A549 (cell line): ENCODE measurements around the gene PRXL2B.

Experiments used
- CTCF ChIP-seq: fragments of >200 bp; sonication (Bioruptor Twin); formaldehyde crosslinking; IDR thresholded peaks from 3 replicates; pipeline ENCODE4 v1.5.1; 2016
- JUN ChIP-seq, 2 experiments: fragments of >200 bp; sonication (Bioruptor Twin); formaldehyde crosslinking; IDR thresholded peaks; 2 replicates in 1 of 2; 3 replicates in 1 of 2; pipeline ENCODE4 v1.6.1; 2016 to 2017
- POLR2A ChIP-seq: IDR thresholded peaks from 2 replicates; pipeline ENCODE4 v1.6.1; 2012; ENCODE audit warnings: mild to moderate bottlenecking, low read length

DNA sequence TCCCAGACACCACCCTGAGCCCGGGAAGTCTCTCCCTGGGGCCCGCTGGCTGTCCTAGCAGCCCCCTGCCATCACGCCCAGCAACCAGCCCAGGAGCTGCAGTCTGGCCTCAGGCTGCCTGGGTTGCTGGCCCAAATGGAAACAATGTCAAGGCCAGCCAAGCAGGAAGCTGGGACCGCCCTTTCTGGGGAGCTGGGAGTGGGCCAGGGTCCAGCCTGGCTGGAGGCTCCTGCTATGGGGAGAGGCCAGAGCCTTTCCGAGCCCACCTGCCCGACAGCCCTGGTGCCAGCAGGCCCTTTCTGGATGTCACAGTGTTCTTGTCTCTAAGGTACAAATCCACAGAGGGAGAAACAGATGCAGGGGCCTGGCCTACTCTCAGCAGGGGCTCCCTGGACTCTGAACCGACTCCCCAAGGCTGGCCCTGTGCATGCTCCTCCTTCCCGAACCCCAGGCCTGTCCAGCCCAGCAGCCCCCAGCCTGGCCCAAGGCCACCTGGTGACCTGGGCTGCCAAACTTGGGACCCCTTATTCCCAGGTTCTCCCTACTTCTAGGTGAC, 47.4 kb downstream of the PRXL2B start:
- TF ChIP-seq POLR2A (no peak), JUN (IDR thresholded peaks at IDR 0.05) (no peak), CTCF (no peak)
